DMS79 treated with DMSO at 0.1 percent for 48 hours (cell line): ENCODE data around the gene APOB.
A peak's percentile ranks its signal among the peaks of the same experiment; 100 is the strongest.

Source experiments
- DNase-seq: peaks from one replicate; lab custom pipeline; 2025; lab: John Stamatoyannopoulos, UW

The APOB gene

GRCh38 chr2:21047141-21048009 is 3.5 kb upstream of the APOB start:
- no peak for DNase-seq

GRCh38 chr2:21046506-21046905 is 2.6 kb upstream of the APOB start:
- no peak for DNase-seq

- no peak for DNase-seq
These were observed 960 bp upstream of the APOB start for GRCh38 chr2:21044694-21045371.

- DNase-seq = peak; percentile 23
These were observed 722 bp downstream of the APOB start for GRCh38 chr2:21042958-21043743.

- DNase-seq = no peak
These were observed 1.2 kb downstream of the APOB start for GRCh38 chr2:21042708-21042957.

- no peak for DNase-seq
These were observed 1.7 kb downstream of the APOB start for GRCh38 chr2:21041943-21042707.

- no peak for DNase-seq
These were observed 2.4 kb downstream of the APOB start for GRCh38 chr2:21041462-21041861.

GRCh38 chr2:21040468-21041377 is 3.1 kb downstream of the APOB start:
- DNase-seq = no peak

GRCh38 chr2:21039979-21040467 is 3.9 kb downstream of the APOB start:
- no peak for DNase-seq

- DNase-seq = no peak
These were observed 4.8 kb downstream of the APOB start for GRCh38 chr2:21039080-21039556.

- no peak for DNase-seq
These were observed 5.3 kb downstream of the APOB start for GRCh38 chr2:21038403-21039073.

GRCh38 chr2:21037671-21038108 is 6.2 kb downstream of the APOB start:
- no peak for DNase-seq

GRCh38 chr2:21036708-21037670 is 6.9 kb downstream of the APOB start:
- DNase-seq = no peak

- DNase-seq = no peak
These were observed 7.7 kb downstream of the APOB start for GRCh38 chr2:21035974-21036707.

GRCh38 chr2:21035282-21035973 is 8.4 kb downstream of the APOB start:
- no peak for DNase-seq

- no peak for DNase-seq
These were observed 8.9 kb downstream of the APOB start for GRCh38 chr2:21034972-21035279.

GRCh38 chr2:21034156-21034971 is 9.5 kb downstream of the APOB start:
- DNase-seq = no peak
